ENCODE measurements around the gene PRKCG. TPM values are rescaled to one million over a fixed set of nuclear protein-coding genes. Genes with fewer than 3 reads are reported as not detected.

PRKCG gene
- total RNA-seq, 1 experiment from 2014 or later, result 2.8 TPM

GRCh38 chr19:53870485-53870844 is 11.5 kb upstream of the PRKCG start:
- Histone ChIP-seq H3K4me1 (ENCODE audit: control insufficient read depth in 1 of 2, insufficient read depth in 2 of 2, low read length in 2 of 2) (peaks cover 4 to 32% of the 10 kb centered on the region in 2 experiments; a peak in 3 of 4 replicates), H3K9ac (ENCODE audit: low read length) (no peak overlapping the region), H3K36me3 (ENCODE audit: control insufficient read depth in 1 of 2, insufficient read depth in 2 of 2, low read length in 2 of 2) (peaks cover 17 to 20% of the 10 kb centered on the region in 2 experiments), H2AFZ (ENCODE audit: low read depth, low read length, poor library complexity, severe bottlenecking) (no peak overlapping the region), H3K9me2 (ENCODE audit: insufficient read depth) (no peaks in the 10 kb centered on the region), H3K9me3 (ENCODE audit: control insufficient read depth in 1 of 2, insufficient read depth in 1 of 2, low read depth in 1 of 2, low read length in 2 of 2) (no peaks in the 10 kb centered on the region), H3K27ac (ENCODE audit: low read depth, low read length) (peak overlapping the region; percentile 38; the same call in 1 of the 2 replicates), H4K20me1 (ENCODE audit: insufficient read depth) (no peaks in the 10 kb centered on the region), H3K79me2 (ENCODE audit: insufficient read depth, low read length) (peaks cover 41% of the 10 kb centered on the region), H3K4me2 (ENCODE audit: low read length) (0 out of 2 replicates have a peak overlapping the region, but pooled peaks have one; percentile 9), H3K27me3 (ENCODE audit: insufficient read depth, low read length) (no peaks in the 10 kb centered on the region), H3K4me3 (replicated peaks in 1 of 2; ENCODE audit: low read depth in 1 of 2, low read length in 2 of 2) (no peak overlapping the region)
- TF ChIP-seq ATF3 (IDR thresholded peaks at IDR 0.05) (no peak), ELF1 (IDR thresholded peaks at IDR 0.05; ENCODE audit: borderline replicate concordance, low read depth) (no peak), EZH2phosphoT487 (IDR thresholded peaks at IDR 0.05; ENCODE audit: borderline replicate concordance) (no peak), JUND (IDR thresholded peaks at IDR 0.05) (no peak), EZH2 (IDR thresholded peaks at IDR 0.05) (no peak), CBX3 (IDR thresholded peaks at IDR 0.05; ENCODE audit: low read depth) (no peak), SIN3A (IDR thresholded peaks at IDR 0.05; ENCODE audit: low read depth) (no peak), SRF (IDR thresholded peaks at IDR 0.05; ENCODE audit: low read depth) (no peak)
- TF ChIP-seq, protein P1, sequence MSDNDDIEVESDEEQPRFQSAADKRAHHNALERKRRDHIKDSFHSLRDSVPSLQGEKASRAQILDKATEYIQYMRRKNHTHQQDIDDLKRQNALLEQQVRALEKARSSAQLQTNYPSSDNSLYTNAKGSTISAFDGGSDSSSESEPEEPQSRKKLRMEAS (IDR thresholded peaks at IDR 0.05), result no peak
- TF ChIP-seq, protein P2, sequence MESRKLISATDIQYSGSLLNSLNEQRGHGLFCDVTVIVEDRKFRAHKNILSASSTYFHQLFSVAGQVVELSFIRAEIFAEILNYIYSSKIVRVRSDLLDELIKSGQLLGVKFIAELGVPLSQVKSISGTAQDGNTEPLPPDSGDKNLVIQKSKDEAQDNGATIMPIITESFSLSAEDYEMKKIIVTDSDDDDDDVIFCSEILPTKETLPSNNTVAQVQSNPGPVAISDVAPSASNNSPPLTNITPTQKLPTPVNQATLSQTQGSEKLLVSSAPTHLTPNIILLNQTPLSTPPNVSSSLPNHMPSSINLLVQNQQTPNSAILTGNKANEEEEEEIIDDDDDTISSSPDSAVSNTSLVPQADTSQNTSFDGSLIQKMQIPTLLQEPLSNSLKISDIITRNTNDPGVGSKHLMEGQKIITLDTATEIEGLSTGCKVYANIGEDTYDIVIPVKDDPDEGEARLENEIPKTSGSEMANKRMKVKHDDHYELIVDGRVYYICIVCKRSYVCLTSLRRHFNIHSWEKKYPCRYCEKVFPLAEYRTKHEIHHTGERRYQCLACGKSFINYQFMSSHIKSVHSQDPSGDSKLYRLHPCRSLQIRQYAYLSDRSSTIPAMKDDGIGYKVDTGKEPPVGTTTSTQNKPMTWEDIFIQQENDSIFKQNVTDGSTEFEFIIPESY (IDR thresholded peaks at IDR 0.05; ENCODE audit: extremely low read depth, insufficient replicate concordance, low read length), result no peak
- TF ChIP-seq, protein P3, sequence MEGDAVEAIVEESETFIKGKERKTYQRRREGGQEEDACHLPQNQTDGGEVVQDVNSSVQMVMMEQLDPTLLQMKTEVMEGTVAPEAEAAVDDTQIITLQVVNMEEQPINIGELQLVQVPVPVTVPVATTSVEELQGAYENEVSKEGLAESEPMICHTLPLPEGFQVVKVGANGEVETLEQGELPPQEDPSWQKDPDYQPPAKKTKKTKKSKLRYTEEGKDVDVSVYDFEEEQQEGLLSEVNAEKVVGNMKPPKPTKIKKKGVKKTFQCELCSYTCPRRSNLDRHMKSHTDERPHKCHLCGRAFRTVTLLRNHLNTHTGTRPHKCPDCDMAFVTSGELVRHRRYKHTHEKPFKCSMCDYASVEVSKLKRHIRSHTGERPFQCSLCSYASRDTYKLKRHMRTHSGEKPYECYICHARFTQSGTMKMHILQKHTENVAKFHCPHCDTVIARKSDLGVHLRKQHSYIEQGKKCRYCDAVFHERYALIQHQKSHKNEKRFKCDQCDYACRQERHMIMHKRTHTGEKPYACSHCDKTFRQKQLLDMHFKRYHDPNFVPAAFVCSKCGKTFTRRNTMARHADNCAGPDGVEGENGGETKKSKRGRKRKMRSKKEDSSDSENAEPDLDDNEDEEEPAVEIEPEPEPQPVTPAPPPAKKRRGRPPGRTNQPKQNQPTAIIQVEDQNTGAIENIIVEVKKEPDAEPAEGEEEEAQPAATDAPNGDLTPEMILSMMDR (IDR thresholded peaks at IDR 0.05 in 2 of 3, conservative IDR thresholded peaks at IDR 0.05 in 1 of 3; ENCODE audit: borderline replicate concordance in 1 of 3, insufficient read depth in 1 of 3, low read depth in 2 of 3, low read length in 2 of 3), result no peak
- TF ChIP-seq, protein P4, sequence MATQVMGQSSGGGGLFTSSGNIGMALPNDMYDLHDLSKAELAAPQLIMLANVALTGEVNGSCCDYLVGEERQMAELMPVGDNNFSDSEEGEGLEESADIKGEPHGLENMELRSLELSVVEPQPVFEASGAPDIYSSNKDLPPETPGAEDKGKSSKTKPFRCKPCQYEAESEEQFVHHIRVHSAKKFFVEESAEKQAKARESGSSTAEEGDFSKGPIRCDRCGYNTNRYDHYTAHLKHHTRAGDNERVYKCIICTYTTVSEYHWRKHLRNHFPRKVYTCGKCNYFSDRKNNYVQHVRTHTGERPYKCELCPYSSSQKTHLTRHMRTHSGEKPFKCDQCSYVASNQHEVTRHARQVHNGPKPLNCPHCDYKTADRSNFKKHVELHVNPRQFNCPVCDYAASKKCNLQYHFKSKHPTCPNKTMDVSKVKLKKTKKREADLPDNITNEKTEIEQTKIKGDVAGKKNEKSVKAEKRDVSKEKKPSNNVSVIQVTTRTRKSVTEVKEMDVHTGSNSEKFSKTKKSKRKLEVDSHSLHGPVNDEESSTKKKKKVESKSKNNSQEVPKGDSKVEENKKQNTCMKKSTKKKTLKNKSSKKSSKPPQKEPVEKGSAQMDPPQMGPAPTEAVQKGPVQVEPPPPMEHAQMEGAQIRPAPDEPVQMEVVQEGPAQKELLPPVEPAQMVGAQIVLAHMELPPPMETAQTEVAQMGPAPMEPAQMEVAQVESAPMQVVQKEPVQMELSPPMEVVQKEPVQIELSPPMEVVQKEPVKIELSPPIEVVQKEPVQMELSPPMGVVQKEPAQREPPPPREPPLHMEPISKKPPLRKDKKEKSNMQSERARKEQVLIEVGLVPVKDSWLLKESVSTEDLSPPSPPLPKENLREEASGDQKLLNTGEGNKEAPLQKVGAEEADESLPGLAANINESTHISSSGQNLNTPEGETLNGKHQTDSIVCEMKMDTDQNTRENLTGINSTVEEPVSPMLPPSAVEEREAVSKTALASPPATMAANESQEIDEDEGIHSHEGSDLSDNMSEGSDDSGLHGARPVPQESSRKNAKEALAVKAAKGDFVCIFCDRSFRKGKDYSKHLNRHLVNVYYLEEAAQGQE (IDR thresholded peaks at IDR 0.05; ENCODE audit: low read depth), result no peak
- BruUV-seq (replicated peaks), result no TSS peak
- RAD21 ChIA-PET (ENCODE audit: low non-redundant PET in 1 of 2, low total read pairs in 2 of 2, uncharacterized antibody in 2 of 2, unreplicated experiment in 2 of 2), result no interaction called here
- POLR2A ChIA-PET, result no interaction called here
- ATAC-seq (no peak), DNase-seq (ENCODE audit: low read depth, low spot score) (no peak)
- intact Hi-C loops (cut with micrococcal nuclease), result no loop called here
- CTCF ChIA-PET, result no interaction called here
